DMS53 treated with DMSO at 0.1 percent for 48 hours (cell line): ENCODE measurements around the gene KDM6A.
"Not testable (repeated sequence)": the region's sequence is repeated elsewhere in the genome, so short reads cannot be mapped to it uniquely, and the experiment has no call there.

ENCODE experiments used
- DNase-seq: peaks from one replicate; lab custom pipeline; 2025; ENCODE audit not compliant: unreplicated experiment; lab: John Stamatoyannopoulos, UW

KDM6A gene

GRCh38 chrX:44958480-44958879 is 85.5 kb downstream of the KDM6A start:
- DNase-seq, result no peak

GRCh38 chrX:44961817-44962607 is 89.0 kb downstream of the KDM6A start:
- DNase-seq, result no peak

GRCh38 chrX:44962944-44963343 is 90.0 kb downstream of the KDM6A start:
- DNase-seq, result no peak

GRCh38 chrX:44967221-44967620 is 94.2 kb downstream of the KDM6A start:
- no peak for DNase-seq

- DNase-seq, result no peak
Measured at GRCh38 chrX:44970709-44971108, 97.7 kb downstream of the KDM6A start.

GRCh38 chrX:44971674-44972073 is 98.7 kb downstream of the KDM6A start:
- no peak for DNase-seq

GRCh38 chrX:44972132-44972531 is 99.1 kb downstream of the KDM6A start:
- DNase-seq, result no peak

- no peak for DNase-seq
Measured at GRCh38 chrX:44973420-44973932, 100.5 kb downstream of the KDM6A start.

GRCh38 chrX:44974451-44974850 is 101.5 kb downstream of the KDM6A start:
- no peak for DNase-seq

- DNase-seq, result no peak
Measured at GRCh38 chrX:44975666-44976263, 102.8 kb downstream of the KDM6A start.

GRCh38 chrX:44978976-44979375 is 106.0 kb downstream of the KDM6A start:
- no peak for DNase-seq

GRCh38 chrX:44980403-44980802 is 107.4 kb downstream of the KDM6A start:
- no peak for DNase-seq

- no peak for DNase-seq
Measured at GRCh38 chrX:44980883-44981282, 107.9 kb downstream of the KDM6A start.

- DNase-seq, result no peak
Measured at GRCh38 chrX:44989995-44990770, 117.2 kb downstream of the KDM6A start.

- DNase-seq, result no peak
Measured at GRCh38 chrX:44992775-44993174, 119.8 kb downstream of the KDM6A start.

- no peak for DNase-seq
Measured at GRCh38 chrX:44996277-44996676, 123.3 kb downstream of the KDM6A start.

GRCh38 chrX:44997282-44997812 is 124.4 kb downstream of the KDM6A start:
- no peak for DNase-seq

GRCh38 chrX:44997888-44998287 is 124.9 kb downstream of the KDM6A start:
- no peak for DNase-seq

GRCh38 chrX:44999237-44999636 is 126.2 kb downstream of the KDM6A start:
- DNase-seq, result not testable (repeated sequence)

GRCh38 chrX:44999872-45000271 is 126.9 kb downstream of the KDM6A start:
- DNase-seq, result not testable (repeated sequence)

GRCh38 chrX:45001048-45001447 is 128.1 kb downstream of the KDM6A start:
- no peak for DNase-seq
